ENCODE data around the gene PTPN11.
A peak's percentile ranks its signal among the peaks of the same experiment; 100 is the strongest.
"Not testable (repeated sequence)": the region's sequence is repeated elsewhere in the genome, so short reads cannot be mapped to it uniquely, and the experiment has no call there.

Gene PTPN11

DNA sequence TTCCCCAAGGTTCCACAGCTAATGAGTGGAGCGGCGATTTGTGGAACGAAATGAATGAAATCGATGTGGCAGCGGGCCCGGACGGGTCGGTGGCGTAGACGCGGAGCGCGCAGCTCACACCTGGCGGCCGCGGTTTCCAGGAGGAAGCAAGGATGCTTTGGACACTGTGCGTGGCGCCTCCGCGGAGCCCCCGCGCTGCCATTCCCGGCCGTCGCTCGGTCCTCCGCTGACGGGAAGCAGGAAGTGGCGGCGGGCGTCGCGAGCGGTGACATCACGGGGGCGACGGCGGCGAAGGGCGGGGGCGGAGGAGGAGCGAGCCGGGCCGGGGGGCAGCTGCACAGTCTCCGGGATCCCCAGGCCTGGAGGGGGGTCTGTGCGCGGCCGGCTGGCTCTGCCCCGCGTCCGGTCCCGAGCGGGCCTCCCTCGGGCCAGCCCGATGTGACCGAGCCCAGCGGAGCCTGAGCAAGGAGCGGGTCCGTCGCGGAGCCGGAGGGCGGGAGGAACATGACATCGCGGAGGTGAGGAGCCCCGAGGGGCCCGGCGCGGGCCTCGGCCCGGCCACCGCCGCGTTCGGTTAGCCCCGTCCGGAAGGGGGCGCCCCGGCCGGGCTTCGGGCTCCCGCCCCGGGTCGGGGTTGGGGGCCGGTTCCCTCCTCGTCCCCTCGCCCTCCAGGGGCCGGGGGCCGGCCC, at the start of gene PTPN11:
TSS of gene PTPN11 (plus strand) at position 340 of the 689 bp plus-strand sequence. CDS start at position 505, 165 bp downstream.
- Mint-ChIP-seq H3K4me3 (peak within 1 kb of the TSS; percentile 95), H3K27me3 (no peaks in the 10 kb centered on the region), H3K9me3 (no peaks in the 10 kb centered on the region), H3K27ac (peak within 1 kb of the TSS; percentile 95), H3K4me1 (peaks cover 37% of the 10 kb centered on the region), H3K36me3 (peaks cover 2% of the 10 kb centered on the region)
- peak; percentile 91 for DNase-seq
- CTCF ChIA-PET = interaction anchor here (0.8 kb wide), 1 partner anchor 8 kb away, joined by 3 read pairs; no protein-coding TSS in a partner anchor

DNA sequence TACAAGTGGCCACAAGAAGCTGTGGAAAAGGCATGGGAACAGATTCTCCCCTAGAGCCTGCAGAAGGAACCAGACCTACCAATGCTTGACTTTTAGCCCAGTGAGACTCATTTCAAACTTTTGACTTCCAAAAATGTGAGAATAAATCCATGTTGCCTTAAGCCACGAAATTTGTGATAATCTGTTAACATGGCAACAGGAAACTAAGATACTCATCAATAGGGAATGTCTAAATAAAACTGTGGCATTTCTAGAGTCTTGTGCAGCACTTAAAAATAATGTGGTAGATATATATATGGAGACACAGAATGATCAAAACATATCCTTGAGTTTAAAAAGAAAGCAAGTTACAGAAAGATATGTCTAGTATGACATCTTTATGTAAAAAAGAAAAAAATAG, 48.5 kb upstream of the PTPN11 start:
- DNase-seq = no peak
- H3K36me3 Mint-ChIP-seq = no peaks in the 10 kb centered on the region
- no peaks in the 10 kb centered on the region for H3K9me3 Mint-ChIP-seq
- no peaks in the 10 kb centered on the region for H3K27me3 Mint-ChIP-seq
- no peak overlapping the region for H3K4me3 Mint-ChIP-seq
- CTCF ChIA-PET = no interaction called here
- peaks cover 2% of the 10 kb centered on the region for H3K4me1 Mint-ChIP-seq
- H3K27ac Mint-ChIP-seq = no peak overlapping the region

DNA sequence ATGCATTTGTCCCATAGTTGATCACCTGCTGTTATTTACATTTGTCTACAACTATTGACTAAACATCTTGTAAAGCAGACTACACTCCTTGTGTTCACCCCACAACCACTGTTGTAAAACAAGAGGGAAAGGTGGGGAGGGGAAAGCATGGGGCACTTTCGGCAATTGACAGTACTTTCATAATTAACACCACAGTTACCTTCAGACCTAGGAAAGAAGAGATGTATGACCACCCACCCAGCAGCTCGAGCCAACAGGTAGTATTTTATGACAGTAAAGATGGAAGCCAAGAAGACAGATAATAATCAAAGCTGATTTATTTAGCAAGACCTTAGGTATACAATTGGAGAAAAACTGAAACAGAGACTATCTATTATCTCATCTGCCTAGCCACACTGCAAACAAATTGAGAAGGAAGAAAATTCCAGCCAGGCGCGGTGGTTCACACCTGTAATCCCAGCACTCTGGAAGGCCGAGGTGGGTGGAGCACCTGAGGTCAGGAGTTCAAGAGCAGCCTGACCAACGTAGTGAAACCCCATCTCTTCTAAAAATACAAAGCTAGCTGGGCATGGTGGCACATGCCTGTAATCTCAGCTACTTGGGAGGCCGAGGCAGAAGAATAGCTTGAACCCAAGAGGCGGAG, 47.8 kb upstream of the PTPN11 start:
- no peak overlapping the region for H3K27ac Mint-ChIP-seq
- no peak overlapping the region for H3K4me3 Mint-ChIP-seq
- CTCF ChIA-PET = interaction anchor here (0.6 kb wide), 1 partner anchor 16 kb away, joined by 3 read pairs; no protein-coding TSS in a partner anchor
- DNase-seq = no peak
- no peaks in the 10 kb centered on the region for H3K9me3 Mint-ChIP-seq
- H3K36me3 Mint-ChIP-seq = no peaks in the 10 kb centered on the region
- H3K27me3 Mint-ChIP-seq = no peaks in the 10 kb centered on the region
- H3K4me1 Mint-ChIP-seq = peaks cover 2% of the 10 kb centered on the region

DNA sequence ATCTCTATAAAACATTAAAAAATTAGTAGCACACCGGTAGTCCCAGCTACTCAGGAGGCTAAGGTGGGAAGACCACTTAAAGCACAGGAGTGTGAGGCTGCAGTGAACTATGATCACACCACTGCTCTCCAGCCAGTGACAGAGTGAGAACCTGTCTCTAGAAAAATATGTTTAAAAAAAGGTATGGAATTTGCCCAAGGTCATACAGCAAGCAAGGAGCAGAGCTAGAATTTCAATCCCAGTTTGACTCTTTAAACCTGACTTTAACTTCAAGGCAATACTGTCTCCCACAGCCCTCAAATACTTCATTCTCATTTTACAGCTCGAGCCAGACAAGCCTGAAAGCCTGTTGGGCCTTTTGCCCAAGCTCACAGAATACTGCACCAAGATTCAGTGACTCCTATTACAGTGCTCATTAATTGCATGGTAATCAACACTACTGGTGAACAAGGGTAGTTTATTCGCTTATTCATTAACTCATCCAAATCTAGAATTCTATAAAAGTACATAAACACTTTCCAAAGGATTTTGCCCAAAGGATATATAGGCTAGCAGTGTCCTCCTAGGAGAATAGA, 44.5 kb upstream of the PTPN11 start:
- CTCF ChIA-PET = no interaction called here
- peaks cover 2% of the 10 kb centered on the region for H3K4me1 Mint-ChIP-seq
- no peak for DNase-seq
- H3K27me3 Mint-ChIP-seq = no peaks in the 10 kb centered on the region
- H3K36me3 Mint-ChIP-seq = no peaks in the 10 kb centered on the region
- no peak overlapping the region for H3K4me3 Mint-ChIP-seq
- no peaks in the 10 kb centered on the region for H3K9me3 Mint-ChIP-seq
- H3K27ac Mint-ChIP-seq = no peak overlapping the region

DNA sequence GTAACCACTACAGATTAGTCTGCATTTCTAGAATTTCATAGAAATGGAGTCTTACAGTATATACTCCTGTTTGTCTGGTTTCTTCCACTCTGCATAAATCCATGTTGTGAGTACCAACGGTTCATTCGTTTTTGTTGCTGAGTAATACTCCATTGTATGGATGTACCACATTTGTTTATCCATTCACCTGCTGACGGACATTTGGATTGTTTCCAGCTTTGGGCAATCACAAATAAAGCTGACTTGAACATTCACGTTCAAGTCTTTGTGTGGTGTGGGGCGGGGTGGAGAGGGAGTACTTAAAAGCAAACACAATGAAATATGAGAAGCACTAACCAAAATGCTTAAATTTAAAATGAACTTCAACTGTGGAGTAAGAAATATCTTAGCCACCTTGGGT, 43.6 kb upstream of the PTPN11 start:
- no peak overlapping the region for H3K27ac Mint-ChIP-seq
- CTCF ChIA-PET = no interaction called here
- no peak overlapping the region for H3K4me3 Mint-ChIP-seq
- H3K4me1 Mint-ChIP-seq = peaks cover 6% of the 10 kb centered on the region
- no peaks in the 10 kb centered on the region for H3K27me3 Mint-ChIP-seq
- DNase-seq = no peak
- H3K36me3 Mint-ChIP-seq = no peaks in the 10 kb centered on the region
- no peaks in the 10 kb centered on the region for H3K9me3 Mint-ChIP-seq

DNA sequence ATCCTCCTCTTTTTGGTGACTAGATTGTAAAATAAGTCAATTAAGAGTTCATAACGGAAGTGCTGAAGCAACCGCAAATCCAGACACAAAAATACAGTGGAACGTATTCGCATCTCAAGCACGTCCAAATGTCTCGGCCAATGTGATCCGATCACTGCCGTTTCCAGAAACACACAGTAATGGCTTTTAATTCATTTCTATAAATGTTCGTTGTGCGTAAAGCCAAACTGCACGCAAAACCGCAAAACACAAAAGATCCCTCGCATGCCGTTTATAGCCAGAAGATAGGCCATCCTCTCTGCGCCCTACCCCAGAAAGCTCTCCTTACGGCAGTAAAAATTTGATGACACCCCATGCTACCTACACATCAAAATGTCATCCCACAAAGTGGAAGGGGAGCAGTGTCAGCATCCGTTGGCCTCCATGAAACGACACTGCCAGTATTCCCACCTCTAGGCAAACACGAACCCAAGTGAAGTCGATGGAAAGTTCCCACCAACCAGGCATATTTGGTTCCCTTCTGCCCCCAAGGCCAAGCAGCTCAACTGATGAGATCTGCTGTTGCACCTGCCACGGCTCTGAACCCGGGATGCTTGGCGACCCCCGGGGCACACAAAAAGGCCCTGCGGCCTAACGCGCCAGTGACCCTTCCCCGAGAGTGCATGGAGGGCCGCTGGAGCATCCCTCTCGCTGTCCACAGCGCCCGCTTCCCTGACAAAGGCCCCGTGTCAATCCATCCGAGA, 37.9 kb upstream of the PTPN11 start:
- Mint-ChIP-seq H3K27me3 (no peaks in the 10 kb centered on the region), H3K9me3 (no peaks in the 10 kb centered on the region), H3K4me1 (peaks cover 21% of the 10 kb centered on the region), H3K27ac (peak overlapping the region; percentile 83), H3K36me3 (no peaks in the 10 kb centered on the region), H3K4me3 (peak overlapping the region; percentile 88)
- DNase-seq = peak; percentile 25
- CTCF ChIA-PET = interaction anchor here (1.6 kb wide), 1 partner anchor 183 kb away, joined by 6 read pairs; no protein-coding TSS in a partner anchor

DNA sequence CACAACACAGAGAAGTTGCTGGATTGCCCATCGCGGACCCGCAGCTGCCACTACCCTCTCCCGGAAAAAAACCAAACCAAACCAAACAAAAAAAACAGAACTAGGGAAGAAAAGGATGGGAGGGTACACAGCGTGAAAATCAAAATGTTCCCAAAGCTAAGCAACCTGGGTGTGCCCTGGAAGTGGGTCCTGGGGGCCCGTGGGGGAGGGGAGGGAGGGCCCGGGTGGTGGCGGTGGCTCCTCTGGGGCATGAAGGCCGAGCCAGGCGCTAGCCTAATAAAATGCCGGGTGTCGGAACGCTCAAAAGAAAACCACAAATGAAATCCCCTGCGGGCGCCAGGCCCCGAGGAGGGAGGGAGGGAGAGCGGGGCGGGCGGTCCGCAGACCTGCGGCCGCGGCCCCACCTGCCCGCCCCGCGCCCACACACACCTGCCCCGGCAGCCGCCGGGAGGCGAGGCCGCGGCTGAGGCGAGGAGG, 37.3 kb upstream of the PTPN11 start:
- Mint-ChIP-seq H3K9me3 (no peaks in the 10 kb centered on the region), H3K36me3 (no peaks in the 10 kb centered on the region), H3K4me3 (peak overlapping the region; percentile 88), H3K4me1 (peaks cover 22% of the 10 kb centered on the region), H3K27me3 (no peaks in the 10 kb centered on the region), H3K27ac (peak overlapping the region; percentile 83)
- DNase-seq = peak; percentile 60
- CTCF ChIA-PET = interaction anchor here (1.6 kb wide), 1 partner anchor 183 kb away, joined by 6 read pairs; no protein-coding TSS in a partner anchor

DNA sequence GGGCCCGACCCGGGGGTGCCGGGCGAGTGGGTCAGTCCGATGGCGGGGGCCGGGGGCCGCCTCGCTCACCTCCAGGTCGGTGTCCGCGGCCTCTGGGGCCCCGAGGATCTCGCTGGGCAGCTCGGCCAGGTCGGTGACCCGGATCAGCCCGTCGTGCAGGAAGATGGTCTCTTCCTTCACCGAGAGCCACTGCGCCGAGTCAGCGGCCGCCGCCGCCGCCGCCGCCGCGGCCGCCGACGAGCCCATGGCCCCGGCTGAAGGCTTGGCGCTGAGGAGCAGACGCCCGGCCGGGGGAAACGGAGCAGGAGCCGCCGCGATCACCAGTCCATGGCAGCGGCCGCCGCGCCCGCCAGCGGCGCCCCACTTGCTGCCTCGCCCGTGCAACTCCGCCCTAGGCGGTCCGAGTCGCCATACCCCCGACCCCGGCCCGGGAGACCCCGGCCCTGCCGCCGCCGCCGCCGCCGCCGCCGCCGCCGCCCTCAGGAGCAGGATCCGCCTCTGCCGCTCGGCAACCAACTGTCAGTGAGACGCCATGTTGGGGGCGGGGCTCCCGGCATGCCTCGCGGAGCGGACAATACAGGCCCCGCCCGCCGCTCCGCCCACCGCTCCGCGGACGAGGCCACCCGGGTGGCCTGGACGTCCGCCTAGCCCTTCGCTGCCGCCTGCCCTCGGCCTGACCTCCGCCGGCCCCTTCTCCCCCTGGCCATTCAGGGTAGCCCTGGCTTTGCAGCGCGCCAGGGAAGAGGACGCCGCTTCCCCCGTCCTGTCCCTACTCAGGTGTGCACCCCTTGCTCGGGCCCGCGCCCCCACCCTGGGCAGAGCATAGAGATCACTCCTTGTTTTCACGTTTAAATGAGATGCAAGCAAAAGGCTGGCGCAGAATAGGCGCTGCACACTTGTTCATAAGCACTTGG, 36.6 kb upstream of the PTPN11 start, which contains the start of gene HECTD4:
TSS of gene HECTD4 (minus strand) at position 549 of the 914 bp plus-strand sequence. CDS start at position 246, 303 bp downstream.
- Mint-ChIP-seq H3K4me3 (peak within 1 kb of the TSS; percentile 88), H3K9me3 (no peaks in the 10 kb centered on the region), H3K4me1 (peaks cover 27% of the 10 kb centered on the region), H3K36me3 (no peaks in the 10 kb centered on the region), H3K27me3 (no peaks in the 10 kb centered on the region), H3K27ac (peak within 1 kb of the TSS; percentile 83)
- peak; percentile 97 for DNase-seq
- CTCF ChIA-PET = interaction anchor here (1.6 kb wide), 1 partner anchor 184 kb away, joined by 6 read pairs; no protein-coding TSS in a partner anchor

DNA sequence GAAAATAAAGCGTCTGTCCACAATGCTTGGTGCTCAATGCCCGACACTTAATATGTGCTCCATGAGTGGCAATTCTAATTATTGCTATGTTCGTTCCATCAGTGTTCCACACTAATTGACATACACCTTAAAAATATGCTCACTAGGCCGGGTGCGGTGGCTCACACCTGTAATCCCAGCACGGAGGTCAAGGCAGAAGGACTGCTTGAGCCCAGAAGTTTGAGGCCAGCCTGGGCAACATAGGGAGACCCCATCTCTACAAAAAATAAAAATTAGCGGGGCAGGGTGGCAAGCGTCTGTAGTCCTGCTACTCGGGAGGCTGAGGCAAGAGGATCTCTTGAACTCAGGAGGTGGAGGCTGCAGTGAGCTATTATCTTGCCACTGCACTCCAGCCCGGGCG, 35.9 kb upstream of the PTPN11 start:
- H3K27ac Mint-ChIP-seq = peak overlapping the region; percentile 74
- H3K27me3 Mint-ChIP-seq = peaks cover 4% of the 10 kb centered on the region
- CTCF ChIA-PET = no interaction called here
- DNase-seq = no peak
- H3K36me3 Mint-ChIP-seq = no peaks in the 10 kb centered on the region
- peaks cover 31% of the 10 kb centered on the region for H3K4me1 Mint-ChIP-seq
- peak overlapping the region; percentile 83 for H3K4me3 Mint-ChIP-seq
- no peaks in the 10 kb centered on the region for H3K9me3 Mint-ChIP-seq

DNA sequence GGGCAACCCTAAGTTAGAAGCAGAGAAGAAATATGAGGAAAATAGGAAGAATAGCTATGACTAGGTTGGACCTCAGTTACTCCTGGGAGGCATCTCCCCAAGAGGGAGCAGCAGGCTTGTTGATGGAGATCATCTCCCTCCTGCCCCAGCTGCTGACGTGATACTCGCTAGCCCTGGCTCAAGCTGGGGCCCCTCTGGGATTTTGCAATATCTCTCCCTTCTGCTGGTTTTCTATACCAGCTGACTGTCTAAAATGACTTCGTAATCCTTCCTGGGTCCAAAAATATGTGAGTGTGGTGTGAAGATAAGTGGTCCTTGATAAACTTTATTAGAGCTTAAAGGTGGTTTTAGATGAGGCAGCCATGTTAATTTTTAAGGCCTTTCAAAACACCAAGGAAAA, 32.0 kb upstream of the PTPN11 start:
- DNase-seq = no peak
- peaks cover 14% of the 10 kb centered on the region for H3K4me1 Mint-ChIP-seq
- no peaks in the 10 kb centered on the region for H3K9me3 Mint-ChIP-seq
- H3K27me3 Mint-ChIP-seq = peaks cover 19% of the 10 kb centered on the region
- no peak overlapping the region for H3K27ac Mint-ChIP-seq
- no peak overlapping the region for H3K4me3 Mint-ChIP-seq
- CTCF ChIA-PET = interaction anchor here (0.6 to 2.4 kb wide), 16 partner anchors 9 to 990 kb away, joined by 3 to 60 read pairs (median 3); partner anchors contain the start of genes ERP29 and TMEM116
- H3K36me3 Mint-ChIP-seq = no peaks in the 10 kb centered on the region

DNA sequence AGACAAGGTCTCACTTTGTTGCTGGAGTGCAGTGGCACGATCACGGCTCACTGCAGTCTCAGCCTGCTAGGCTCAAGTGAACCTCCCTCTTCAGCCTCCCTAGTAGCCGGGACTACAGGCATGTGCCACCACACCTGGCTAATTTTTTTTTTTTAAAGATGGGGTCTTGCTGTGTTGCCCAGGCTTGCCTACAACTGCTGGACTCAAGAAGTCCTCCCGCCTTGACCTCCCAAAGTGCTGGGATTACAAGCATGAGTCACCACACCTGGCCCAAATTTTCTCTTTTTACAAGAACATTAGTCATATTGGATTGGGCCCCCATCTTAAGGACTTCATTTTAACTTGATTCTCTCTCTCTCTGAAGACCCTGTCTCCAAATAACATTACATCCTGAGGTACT, 29.5 kb upstream of the PTPN11 start:
- DNase-seq = no peak
- Mint-ChIP-seq H3K27ac (no peak overlapping the region), H3K4me1 (peaks cover 10% of the 10 kb centered on the region), H3K27me3 (peaks cover 21% of the 10 kb centered on the region), H3K9me3 (no peaks in the 10 kb centered on the region), H3K36me3 (no peaks in the 10 kb centered on the region), H3K4me3 (no peak overlapping the region)
- CTCF ChIA-PET = interaction anchor here (1.4 kb wide), 1 partner anchor 191 kb away, joined by 4 read pairs; no protein-coding TSS in a partner anchor

DNA sequence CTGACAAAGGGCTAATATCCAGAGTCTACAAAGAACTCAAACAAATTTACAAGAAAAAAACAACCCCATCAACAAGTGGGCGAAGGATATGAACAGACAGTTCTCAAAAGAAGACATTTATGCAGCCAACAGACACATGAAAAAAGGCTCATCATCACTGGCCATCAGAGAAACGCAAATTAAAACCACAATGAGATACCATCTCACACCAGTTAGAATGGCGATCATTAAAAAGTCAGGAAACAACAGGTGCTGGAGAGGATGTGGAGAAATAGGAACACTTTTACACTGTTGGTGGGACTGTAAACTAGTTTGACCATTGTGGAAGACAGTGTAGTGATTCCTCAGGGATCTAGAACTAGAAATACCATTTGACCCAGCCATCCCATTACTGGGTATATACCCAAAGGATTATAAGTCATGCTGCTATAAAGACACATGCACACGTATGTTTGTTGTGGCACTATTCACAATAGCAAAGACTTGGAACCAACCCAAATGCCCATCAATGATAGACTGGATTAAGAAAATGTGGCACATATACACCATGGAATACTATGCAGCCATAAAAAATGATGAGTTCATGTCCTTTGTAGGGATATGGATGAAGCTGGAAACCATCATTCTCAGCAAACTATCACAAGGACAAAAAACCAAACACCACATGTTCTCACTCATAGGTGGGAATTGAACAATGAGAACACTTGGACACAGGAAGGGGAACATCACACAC, 28.7 kb upstream of the PTPN11 start:
- DNase-seq, H3K4me1 Mint-ChIP-seq, H3K9me3 Mint-ChIP-seq, H3K36me3 Mint-ChIP-seq, H3K27ac Mint-ChIP-seq, H3K4me3 Mint-ChIP-seq, CTCF ChIA-PET: not testable (repeated sequence)
- peaks cover 23% of the 10 kb centered on the region for H3K27me3 Mint-ChIP-seq
